Measurements from ENCODE around the gene ARHGEF25. TPM values are rescaled to one million over a fixed set of nuclear protein-coding genes. Genes with fewer than 3 reads are reported as not detected.

Gene ARHGEF25
- total RNA-seq, 1 donor from 2014 or later, result 1.4 TPM

DNA sequence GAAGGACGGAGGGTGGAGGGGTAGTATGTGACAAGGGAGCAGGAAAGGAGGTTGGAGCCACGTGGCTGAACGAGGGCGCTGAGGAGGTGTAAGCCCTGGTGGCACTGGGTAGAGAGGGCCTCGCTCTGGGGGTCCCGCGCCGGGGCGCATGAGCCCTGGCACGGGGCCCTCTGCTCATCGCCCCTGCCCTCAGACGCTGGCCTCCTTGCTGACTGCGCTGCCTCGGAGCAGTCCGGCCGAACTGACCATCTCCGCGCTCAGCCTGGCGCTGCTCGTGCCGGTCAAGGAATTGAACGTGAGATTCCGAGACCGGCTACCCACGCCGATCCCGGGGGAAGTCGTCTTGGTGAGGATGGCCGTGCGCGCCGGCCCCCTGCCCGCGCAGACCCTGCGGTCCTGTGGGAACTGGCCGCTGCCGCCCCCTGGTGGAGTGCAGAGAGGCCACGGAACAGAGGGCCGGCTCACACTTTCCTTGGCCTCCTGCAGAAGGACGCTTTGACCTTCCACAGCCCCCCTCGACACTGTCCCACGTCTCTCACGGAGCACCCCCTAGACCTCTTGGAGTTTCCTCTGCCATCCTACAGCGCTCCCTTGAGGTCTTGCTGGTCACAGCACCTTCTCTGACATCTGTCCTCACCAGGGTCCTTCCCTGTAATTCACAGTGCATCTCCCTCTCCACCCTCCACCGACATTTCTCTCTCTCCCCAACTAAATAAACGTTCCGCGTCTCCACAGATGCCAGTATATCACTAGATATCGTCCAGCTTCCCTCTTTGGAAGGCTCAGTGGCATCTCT, 10.5 kb downstream of the ARHGEF25 start:
- DNase-seq (ENCODE audit: low read depth in 2 of 2), result peak; percentile 42 to 53

DNA sequence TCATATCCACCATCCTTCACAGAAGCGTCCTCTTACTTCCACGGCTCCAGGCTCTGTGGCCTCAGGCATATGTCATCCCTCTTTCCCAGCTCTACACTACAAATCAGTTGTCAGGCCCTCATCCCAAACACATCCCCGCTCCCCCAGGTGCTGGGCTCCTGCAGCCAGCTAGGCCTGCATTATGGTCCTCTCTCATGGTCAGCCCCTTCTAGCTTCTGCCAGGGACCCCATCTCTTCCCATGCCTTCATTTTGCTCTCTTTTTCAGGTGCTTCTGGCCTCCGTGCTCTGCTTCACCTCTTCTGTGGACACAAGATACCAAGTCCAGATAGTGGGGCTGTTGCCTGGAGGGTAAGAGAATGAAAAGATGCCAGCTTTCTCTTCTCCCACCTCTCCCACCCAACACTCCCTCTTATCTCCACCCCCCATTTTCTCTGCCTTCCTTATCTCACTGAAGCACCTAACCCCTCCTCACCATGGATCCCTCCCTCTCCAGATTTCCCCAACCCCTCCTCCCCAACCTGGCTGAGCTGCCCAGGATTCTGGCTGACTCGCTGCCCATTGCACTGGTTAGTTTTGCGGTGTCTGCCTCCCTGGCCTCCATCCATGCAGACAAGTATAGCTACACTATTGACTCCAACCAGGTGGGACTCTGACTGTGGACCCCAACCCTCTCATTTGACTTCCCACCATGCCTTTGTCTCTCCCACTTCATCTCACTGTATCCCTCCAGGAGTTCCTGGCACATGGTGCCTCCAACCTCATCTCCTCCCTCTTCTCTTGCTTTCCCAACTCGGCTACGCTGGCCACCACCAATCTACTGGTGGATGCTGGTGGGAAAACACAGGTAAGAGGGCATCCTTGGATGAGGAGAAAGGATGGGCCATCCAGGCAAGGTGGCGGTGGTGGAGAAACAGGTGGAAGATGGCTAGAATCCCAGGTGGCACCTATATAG, 11.3 kb downstream of the ARHGEF25 start:
- DNase-seq (ENCODE audit: low read depth in 2 of 2), result no peak

DNA sequence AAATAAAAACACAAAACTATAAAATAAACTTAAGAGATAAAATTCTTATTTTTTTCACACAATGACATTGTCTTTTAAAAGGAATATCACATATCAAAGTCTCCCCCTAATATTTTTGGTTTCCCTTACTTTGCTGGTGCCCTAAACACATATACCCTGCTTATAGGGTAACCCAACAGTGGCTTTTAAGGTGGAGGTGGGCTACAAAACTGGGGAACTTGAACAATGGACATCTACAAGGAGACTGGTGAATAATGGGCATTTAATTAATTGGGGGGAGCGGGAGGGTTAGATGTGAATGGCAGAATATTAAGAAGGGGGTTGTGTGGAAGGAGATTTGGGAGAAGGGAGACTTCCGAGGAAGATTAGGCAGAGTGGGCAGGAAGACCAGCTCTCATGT, 12.2 kb downstream of the ARHGEF25 start:
- no peak for DNase-seq (ENCODE audit: low read depth in 2 of 2)

DNA sequence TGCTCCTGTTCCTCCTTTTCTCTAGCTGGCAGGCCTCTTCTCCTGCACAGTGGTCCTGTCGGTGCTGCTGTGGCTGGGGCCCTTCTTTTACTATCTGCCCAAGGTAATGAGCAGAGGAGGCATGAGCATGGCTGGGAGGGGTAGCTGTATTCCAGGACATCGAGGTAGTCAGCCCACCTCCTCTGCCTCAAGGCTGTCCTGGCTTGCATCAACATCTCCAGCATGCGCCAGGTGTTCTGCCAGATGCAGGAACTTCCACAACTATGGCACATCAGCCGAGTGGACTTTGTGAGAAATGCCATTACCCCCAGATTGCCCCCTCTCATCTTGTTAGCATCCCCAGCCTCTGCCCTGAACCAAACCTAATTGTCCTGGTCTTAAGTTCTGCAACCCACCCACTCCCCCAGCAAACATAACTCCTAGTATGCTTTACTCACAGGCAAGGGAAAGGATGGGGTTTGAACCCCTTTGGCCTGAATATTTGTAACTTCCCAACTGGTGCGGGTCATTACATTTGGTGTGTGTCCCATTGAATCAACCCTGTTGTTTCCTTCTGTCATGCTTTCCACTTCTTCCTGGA, 12.7 kb downstream of the ARHGEF25 start:
- DNase-seq (ENCODE audit: low read depth in 2 of 2), result no peak

DNA sequence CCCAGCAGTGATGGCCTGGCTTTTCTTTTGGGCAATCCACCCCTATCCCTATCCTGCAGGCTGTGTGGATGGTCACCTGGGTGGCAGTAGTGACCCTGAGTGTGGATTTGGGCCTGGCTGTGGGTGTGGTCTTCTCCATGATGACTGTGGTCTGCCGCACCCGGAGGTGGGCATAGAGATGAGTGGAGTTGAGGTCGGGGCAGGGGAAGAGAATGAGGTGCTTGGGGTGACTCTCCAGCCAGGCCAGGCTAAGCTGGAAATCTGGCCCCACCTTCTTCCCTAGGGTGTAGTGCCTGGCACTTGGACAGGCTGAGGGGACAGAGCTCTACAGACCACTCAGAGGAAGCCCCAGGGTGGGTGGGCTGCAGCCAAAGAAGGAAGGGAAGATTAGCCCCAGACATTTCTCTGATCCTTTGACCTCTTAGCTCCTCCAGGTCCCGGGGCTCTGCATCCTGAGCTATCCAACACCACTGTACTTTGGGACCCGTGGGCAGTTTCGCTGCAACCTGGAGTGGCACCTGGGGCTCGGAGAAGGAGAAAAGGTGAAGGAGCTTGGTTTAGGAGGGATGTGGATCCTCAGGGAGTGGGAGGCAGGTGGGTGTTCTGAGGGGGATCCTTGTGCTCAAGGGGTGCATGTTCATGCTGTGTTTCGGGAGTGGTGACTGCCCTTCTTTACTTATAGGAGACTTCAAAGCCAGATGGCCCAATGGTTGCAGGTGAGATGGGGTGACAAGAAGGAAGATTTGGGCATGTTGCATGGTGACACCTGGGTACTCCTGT, 13.4 kb downstream of the ARHGEF25 start:
- DNase-seq (ENCODE audit: low read depth in 2 of 2), result no peak

DNA sequence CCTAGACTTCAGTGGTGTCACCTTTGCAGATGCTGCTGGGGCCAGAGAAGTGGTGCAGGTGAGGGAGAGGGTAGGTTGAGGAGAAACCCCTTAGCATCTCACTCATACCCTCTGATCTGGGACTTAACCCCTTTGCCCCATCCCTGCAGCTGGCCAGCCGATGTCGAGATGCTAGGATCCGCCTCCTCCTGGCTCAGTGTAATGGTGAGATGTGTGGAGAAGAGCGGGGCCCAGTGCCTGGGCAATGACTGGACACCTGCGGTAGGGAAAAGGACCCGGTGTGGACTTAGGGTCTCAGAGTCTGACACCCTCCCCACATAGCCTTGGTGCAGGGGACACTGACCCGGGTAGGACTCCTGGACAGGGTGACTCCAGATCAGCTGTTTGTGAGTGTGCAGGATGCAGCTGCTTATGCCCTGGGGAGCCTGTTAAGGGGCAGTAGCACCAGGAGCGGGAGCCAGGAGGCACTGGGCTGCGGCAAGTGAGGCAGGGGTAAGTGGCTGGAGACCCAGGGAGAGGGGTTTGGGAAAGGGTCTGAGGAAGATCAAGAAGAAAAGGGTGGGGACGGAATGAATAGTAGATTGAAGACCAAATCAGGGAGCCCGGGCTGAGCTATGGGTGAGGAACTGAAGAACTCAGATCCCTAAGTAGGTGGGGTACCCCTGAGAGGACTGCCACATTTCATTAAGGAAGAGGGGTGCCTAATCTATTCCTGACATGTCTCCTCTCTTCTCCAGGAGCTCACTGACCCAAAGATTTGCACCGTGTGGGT, 14.2 kb downstream of the ARHGEF25 start:
- DNase-seq (ENCODE audit: low read depth in 2 of 2), result no peak

DNA sequence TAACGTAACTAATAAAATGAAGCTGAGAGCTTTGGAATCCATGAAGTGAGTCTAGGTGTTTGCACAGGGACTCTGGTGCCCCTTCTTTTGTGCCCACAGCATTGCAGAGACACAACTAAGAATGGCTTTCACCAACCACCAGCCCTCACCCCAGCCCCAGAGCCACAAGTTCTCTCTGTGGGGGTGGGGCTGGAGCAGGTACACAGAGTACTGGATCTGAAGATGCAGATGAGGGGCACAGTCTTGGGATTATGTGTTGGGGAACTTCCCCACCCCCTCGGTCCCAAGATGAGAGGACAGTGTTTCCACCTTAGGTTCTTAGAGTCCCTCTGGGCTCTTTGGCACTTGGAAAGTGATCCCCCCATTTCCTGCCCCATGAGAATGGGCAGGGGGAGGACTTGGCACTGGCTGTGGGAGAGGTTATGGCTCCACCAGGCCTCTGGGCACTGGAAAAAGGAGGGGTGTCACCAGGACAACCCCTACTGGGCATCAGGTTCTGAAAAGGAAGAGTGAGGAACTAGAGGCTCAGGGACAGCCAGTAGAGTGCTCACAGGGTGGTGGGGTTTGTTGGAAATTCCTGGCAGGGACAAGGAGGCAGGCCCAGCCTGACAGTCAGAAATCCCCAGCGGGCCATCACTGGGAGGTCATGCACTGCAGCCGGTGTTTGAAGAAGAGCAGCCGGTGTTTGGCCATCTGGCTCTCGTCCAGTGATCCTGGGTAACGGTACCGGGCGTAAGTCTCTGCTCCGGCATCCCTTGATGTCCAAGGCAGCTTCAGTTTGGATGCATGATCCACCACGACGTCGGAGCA, 15.1 kb downstream of the ARHGEF25 start:
- no peak for DNase-seq (ENCODE audit: low read depth in 2 of 2)

DNA sequence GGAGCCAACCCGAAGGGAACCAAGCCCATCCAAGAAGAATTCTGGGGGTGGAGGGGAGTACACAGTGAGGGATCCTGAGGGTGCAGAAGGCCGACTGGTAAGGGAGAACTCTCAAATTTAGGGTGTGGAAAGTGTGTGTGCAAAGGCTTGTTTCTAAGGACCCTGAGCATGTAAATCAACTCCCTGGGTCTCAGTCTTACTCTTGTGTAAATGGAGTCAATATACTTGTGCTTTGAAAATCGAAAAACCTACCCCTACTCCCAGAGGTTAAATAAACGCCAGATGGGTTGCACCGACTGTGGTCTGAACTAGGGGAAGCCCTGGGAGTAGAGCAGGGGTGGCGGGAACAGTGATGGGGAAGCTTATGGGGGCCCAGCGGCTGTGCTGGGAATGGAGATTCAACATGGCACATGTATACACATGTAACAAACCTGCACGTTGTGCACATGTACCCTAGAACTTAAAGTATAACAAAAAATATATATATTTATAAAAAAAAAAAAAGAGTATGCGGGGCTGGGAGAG, 15.7 kb downstream of the ARHGEF25 start:
- DNase-seq (ENCODE audit: low read depth in 2 of 2), result no peak

DNA sequence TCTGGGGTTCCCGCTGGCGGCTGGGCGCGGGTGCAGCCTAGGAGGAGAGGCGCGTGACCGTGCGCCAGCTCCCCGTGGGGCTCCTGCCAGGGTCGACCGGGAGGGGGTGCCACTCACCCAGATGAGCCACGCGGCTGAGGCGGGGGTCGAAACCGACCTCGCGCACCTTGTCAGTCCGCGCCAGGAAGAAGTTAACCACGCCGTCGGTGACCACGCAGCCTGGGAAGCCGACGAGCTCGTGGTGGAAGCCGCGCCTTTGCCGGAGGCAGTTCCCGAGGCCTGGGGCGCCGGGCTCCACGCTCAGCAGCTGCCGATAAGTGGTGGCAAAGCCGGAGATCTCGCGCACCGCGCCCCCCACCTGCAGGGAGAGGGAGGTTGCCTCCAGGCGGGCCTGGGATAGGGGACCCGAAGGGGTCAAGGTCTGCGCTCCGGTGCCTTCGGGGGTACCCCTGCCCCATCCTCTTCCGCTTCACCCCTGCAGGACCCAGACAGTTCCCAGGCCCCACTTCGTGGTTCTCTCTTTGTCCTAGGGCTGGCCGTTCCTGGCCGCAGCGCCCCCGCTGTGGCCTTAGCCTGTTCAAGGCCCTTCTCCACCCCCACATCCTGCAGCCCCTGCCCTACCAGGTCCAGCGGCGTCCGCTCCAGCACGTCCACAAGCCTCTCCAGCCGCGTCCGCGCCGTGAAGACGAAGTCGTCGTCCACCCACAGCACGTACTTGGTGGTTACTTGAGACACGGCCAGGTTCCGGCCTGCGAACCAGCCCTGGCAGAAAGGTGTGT, 16.5 kb downstream of the ARHGEF25 start:
- no peak for DNase-seq (ENCODE audit: low read depth in 2 of 2)

DNA sequence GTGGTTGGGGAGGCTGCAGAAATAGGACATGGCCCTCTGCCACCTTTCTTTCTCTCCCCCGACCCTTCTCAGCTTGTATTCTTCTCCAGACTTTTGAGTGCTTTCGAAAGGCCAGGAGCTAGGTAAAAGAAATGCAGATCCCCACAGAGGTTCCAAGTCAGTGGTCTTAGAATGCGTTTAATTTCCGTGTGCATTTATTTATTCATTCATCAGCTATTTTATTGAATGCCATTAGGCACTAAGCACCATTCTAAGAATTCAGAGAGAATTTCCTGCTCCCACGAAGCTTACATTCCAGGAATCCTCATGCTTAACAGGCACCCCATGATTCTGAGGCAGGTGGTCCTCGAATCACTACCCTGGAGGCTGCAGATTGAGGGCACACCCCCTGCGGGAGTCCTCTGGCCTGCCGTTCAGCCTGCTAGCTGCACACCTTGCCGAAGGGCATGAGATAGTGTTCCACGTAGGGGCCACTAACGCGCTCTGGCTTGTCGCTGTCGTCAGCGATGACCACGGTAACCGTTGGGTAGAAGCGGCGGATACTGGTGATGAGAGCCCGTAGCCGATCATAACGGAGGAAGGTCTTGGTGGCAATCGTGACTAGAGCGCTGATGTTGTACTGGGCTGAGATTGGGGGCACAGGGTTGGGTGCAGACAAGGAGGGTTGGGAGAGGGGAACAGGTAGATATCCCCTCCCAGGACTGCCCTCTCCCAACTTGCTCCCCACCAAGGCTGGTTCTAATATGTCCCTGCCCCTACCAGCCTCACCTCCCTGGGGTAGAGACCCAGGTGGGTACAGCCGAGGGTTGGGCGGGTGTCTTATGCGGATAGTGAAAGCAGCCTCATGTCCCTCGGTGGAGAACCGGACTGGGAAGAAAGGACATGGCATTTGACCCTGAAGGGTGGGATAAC, 17.3 kb downstream of the ARHGEF25 start:
- DNase-seq (ENCODE audit: low read depth in 2 of 2), result no peak

DNA sequence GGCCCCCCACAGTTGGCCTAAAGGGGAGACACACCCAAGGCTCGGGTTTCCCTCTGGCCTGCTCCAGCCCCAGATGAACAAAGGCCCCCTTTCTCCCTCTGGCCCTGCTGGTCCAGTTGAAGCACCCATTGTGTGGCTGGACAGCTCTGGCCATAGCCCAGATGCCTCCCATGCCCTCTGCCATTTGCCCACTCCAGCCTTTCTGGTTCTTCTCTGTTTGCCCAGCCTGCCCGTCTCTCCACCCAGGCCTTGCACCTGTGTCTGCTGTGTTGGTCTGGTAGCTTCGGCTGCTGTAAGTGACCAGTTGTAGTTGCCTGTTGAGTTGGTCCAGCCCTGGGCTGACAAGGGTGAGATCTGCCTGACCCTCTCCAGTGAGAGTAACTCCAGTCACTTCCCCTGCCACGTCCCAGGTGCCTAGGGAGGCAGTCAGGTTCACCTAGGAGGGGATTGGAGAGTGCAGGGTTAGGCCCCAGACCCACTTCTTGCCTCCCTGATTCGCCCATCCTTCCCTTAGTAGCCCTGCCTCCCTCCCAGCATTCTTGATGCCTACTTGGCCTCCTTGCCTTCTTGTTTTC, 18.7 kb downstream of the ARHGEF25 start:
- no peak for DNase-seq (ENCODE audit: low read depth in 2 of 2)

DNA sequence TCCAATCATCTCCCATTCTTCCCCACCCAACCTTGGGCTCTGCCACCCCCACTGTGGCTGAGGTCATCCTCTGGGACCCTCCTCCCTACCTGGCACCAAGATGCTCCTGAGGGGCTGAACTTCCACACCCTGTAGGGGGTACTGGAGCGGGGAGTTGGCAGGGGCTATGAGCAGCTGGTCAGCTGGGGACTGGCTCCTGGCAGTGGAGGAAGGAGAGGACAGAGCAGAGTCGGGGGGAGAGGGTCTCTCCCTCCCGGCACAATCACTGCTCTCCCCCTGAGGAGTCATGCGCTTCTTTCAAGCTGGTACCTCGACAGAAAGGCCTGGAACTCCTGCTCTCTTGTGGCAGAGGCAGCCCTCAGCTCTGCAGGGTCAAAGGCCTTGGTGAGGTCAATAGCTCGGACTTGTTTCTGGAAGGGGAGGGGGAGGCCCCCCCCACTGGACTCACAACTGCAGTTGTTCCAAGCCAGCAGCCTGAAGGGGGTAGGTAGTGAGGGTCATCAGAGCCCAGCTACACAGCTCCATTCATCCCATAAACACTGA, 19.7 kb downstream of the ARHGEF25 start:
- DNase-seq (ENCODE audit: low read depth in 2 of 2), result no peak

DNA sequence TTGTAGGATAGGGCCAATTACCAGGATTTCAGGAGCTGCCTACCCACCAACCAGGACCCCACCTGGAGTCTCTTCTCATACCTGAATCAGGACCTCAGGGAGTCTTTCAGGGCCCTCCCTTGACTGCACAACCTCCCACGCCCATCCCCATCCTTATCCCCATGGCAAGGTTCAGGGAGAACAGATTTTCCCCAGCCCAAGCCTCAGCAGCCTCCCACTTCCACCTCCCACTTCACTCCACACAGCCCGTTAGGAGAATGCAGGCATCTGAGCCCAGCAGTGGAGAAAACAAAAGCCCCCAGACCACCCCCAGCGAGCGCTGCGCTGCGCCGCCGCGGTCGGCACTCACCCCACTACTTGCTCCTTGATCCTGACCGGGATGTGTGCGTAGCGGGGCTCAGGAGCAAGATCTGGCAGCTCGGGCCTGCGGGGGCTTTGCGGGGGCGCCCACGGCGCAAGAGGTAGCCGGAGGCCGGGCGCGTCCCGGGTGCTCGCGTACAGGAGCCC, 20.4 kb downstream of the ARHGEF25 start:
- DNase-seq (ENCODE audit: low read depth in 2 of 2), result no peak

DNA sequence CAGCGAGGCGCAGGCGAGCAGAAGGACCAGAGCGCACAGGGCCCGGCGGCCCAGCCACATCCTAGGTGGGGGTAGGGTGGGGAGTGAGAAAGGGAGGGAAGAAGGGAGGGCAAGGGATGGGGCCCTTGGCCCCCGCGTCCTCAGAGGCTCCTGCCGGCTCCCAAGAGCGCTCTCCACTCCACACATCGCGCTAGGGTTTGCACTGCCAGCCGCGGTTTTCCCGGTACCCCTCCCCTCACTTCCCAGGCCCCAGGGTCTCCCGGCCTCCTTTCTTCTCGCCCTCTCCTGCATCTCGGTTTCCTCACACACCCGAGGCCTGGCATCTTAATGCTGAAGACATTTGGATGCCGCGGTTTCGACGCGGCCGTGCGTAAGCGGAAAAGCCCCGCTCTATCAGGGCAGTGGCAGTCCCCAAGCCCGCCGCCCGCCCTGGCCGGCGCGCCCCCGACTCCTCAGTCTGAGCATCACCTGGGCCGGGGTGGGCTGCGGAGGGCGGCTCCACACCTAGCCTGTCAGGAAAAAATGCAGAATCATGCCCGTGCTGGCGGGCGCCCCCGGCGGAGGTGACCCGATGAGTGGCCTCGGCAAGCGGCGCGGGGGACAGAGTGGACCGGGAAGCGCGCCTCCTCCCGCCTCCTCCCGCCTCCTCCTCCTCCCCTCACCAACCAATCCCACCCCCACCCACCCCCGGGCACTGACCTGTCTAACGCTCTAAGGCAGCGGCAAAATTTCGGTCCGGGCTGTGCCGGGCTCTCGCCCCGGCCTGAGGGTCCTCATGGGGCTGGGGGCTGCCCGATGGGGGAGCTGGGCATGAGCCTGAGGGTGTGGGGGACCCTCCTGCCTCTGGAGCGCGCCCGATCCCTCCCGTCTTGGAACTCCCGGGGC, 21.1 kb downstream of the ARHGEF25 start:
- no peak for DNase-seq (ENCODE audit: low read depth in 2 of 2)

DNA sequence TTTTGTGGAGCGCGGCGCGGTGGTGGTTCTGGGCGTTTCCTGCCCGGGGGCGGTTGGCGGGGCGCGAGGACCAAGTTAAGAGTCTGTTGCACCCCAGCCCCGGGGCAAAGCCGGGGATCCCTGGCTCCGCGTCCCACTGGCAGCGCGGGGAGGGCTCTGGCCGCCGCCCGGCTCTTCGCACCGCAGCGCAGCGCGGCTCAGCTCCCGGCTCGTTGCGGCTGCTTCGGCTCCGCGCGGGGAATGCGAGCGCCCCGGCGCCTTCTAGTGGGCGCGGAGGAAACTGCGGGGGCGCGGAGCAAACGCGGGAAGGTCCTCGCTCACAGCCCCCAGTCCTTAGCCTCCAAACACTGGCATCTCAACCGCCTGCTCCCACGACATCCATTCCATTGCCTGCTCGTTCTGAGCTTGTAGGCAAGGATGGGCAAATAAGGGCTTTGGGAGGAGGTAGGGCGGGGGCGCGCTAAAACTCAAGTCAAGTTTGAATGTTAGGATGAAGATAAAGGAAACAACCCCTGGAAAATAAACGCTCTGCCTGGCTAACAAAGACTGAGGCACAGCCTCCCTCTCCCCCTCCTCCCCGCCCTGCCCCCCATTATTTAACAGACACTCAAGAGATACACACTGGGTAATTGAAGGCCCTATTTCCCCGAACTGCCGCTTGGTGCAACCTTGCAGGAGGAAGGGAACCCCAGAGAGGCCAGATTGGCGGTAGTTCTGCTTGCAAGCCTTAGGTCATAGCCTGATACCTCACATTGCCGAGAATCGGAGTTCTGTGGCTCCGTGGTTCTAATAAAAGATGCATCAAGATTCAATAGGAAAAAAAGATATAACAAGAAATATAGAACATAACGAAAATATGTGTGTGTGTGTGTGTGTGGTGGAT, 22.0 kb downstream of the ARHGEF25 start, which contains the start of gene B4GALNT1:
Gene B4GALNT1 (minus strand): TSS at position 244 of the 883 bp plus-strand sequence. CDS start 1,069 bp downstream, outside the sequence.
- DNase-seq (ENCODE audit: low read depth in 2 of 2), result peak; percentile 63

Measured in lung microvascular endothelial cell (primary cell).